Measurements from ENCODE around the gene SGPP2.

SGPP2 gene

DNA sequence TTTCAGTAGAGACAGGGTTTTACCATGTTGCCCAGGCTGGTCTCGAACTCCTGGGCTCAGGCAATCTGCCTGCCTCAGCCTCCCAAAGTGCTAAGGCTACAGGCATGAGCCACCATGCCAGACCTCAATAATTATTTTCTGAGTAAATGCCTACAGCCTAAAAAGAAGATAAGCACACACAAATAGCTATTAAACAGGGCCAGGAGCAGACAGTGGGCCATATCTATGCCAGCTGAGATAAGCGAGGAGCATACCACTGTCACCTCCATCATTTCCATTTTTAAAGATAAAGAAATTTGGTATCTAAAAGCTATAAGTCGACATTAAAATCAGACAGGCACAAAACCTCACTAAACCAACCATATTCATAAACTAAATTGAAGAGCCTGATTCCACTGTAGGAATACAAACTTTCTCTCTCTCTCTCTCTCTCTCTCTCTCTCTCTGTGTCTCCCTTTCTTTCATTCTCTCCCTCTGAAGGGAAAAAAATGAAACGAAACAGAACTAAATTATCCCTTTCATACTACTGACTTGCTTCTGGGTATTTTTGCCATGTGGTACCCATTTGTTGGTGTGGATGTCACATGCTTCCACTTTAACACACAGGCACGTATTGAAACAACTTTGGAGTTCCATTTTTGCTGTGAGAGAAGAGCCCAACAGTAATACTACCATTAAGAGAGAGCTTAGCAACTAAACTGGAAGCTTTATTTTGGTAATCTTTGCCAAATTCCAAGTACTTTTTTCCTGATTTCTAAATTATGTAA, 180.6 kb downstream of the SGPP2 start:
- H3K27me3 ChIP-seq (replicated peaks; ENCODE audit: insufficient read depth, low read length) = no peaks in the 10 kb centered on the region
- H3K4me2 ChIP-seq (ENCODE audit: low read depth, low read length) = no peak overlapping the region
- peaks cover 6% of the 10 kb centered on the region; the same call in 1 of the 2 replicates for H3K36me3 ChIP-seq (replicated peaks; ENCODE audit: insufficient read depth, low read length)
- no peaks in the 10 kb centered on the region for H3K9me3 ChIP-seq (replicated peaks; ENCODE audit: insufficient read depth, low read length)
- no peaks in the 10 kb centered on the region for H4K20me1 ChIP-seq (ENCODE audit: insufficient read depth, low read length)
- H3F3A ChIP-seq (ENCODE audit: insufficient read depth, low read length) = no peaks in the 10 kb centered on the region
- no peak for DNase-seq
- H3K27ac ChIP-seq (ENCODE audit: low read length) = no peak overlapping the region
- H3K9ac ChIP-seq (ENCODE audit: low read length) = no peak overlapping the region
- no peaks in the 10 kb centered on the region for H3K9me2 ChIP-seq (replicated peaks; ENCODE audit: insufficient read depth, low read length)
- no peak overlapping the region for H3K4me3 ChIP-seq (ENCODE audit: low read length)
- no peaks in the 10 kb centered on the region for H3K4me1 ChIP-seq (ENCODE audit: low read length)
- no peak for TF ChIP-seq EZH2phosphoT487 (IDR thresholded peaks at IDR 0.05; ENCODE audit: low read length)
- H2AFZ ChIP-seq (ENCODE audit: low read length) = no peak overlapping the region
- peaks cover 46% of the 10 kb centered on the region for H3K79me2 ChIP-seq (ENCODE audit: low read length)

DNA sequence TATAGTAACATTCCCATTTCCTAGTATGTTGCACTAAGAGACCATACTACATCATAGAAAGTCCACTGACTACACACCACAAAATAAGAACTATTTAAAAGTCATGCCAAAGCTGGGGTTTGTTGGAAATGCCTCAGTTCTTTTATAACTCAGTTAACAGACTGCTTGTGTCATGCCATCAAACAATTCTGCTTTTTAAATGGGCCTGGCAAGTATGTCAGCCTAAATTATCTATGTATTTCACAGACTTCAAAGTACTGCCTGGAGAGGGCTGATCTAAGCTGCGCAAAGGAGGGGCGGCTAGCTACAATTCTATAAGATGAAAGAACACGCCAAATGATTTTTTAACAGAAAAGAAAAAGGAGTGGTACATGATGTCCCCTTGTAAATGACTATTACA, 182.0 kb downstream of the SGPP2 start:
- Histone ChIP-seq H3K9me3 (replicated peaks; ENCODE audit: insufficient read depth, low read length) (no peaks in the 10 kb centered on the region), H3K9me2 (replicated peaks; ENCODE audit: insufficient read depth, low read length) (no peaks in the 10 kb centered on the region), H4K20me1 (ENCODE audit: insufficient read depth, low read length) (no peaks in the 10 kb centered on the region), H3K9ac (ENCODE audit: low read length) (no peak overlapping the region), H3K27ac (ENCODE audit: low read length) (no peak overlapping the region), H3K4me1 (ENCODE audit: low read length) (no peaks in the 10 kb centered on the region), H2AFZ (ENCODE audit: low read length) (no peak overlapping the region), H3F3A (ENCODE audit: insufficient read depth, low read length) (no peaks in the 10 kb centered on the region), H3K79me2 (ENCODE audit: low read length) (peaks cover 50% of the 10 kb centered on the region), H3K4me2 (ENCODE audit: low read depth, low read length) (no peak overlapping the region), H3K4me3 (ENCODE audit: low read length) (no peak overlapping the region), H3K36me3 (replicated peaks; ENCODE audit: insufficient read depth, low read length) (peaks cover 6% of the 10 kb centered on the region; the same call in 1 of the 2 replicates), H3K27me3 (replicated peaks; ENCODE audit: insufficient read depth, low read length) (no peaks in the 10 kb centered on the region)
- DNase-seq = no peak
- no peak for TF ChIP-seq EZH2phosphoT487 (IDR thresholded peaks at IDR 0.05; ENCODE audit: low read length)
- no peak for TF ChIP-seq EZH2 (optimal IDR thresholded peaks at IDR 0.05; ENCODE audit: low read depth, low read length)
- TF ChIP-seq, protein P1, sequence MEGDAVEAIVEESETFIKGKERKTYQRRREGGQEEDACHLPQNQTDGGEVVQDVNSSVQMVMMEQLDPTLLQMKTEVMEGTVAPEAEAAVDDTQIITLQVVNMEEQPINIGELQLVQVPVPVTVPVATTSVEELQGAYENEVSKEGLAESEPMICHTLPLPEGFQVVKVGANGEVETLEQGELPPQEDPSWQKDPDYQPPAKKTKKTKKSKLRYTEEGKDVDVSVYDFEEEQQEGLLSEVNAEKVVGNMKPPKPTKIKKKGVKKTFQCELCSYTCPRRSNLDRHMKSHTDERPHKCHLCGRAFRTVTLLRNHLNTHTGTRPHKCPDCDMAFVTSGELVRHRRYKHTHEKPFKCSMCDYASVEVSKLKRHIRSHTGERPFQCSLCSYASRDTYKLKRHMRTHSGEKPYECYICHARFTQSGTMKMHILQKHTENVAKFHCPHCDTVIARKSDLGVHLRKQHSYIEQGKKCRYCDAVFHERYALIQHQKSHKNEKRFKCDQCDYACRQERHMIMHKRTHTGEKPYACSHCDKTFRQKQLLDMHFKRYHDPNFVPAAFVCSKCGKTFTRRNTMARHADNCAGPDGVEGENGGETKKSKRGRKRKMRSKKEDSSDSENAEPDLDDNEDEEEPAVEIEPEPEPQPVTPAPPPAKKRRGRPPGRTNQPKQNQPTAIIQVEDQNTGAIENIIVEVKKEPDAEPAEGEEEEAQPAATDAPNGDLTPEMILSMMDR (IDR thresholded peaks at IDR 0.05; ENCODE audit: low read length) = no peak

DNA sequence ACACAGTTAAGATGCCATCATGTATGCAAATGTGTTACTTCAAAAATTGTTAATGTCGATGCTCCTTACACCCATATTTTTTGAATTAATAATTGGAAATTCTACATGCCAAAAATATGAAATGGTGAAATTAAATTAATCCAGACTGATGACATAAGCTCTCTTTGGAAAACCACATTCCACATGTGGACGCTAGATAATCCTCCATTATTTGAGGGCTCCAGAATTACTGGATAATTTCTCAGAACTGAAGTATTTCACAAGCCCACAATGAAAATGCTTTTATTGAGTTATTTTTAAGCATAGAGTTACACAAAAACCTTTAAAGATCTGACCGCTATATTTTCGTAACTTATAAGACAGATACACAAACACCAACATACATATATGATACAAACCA, 183.7 kb downstream of the SGPP2 start:
- H3K9me2 ChIP-seq (replicated peaks; ENCODE audit: insufficient read depth, low read length) = no peaks in the 10 kb centered on the region
- no peaks in the 10 kb centered on the region for H3K27me3 ChIP-seq (replicated peaks; ENCODE audit: insufficient read depth, low read length)
- no peak overlapping the region for H2AFZ ChIP-seq (ENCODE audit: low read length)
- TF ChIP-seq, protein P1 (IDR thresholded peaks at IDR 0.05; ENCODE audit: low read length) = no peak
- TF ChIP-seq EZH2phosphoT487 (IDR thresholded peaks at IDR 0.05; ENCODE audit: low read length) (no peak), EZH2 (optimal IDR thresholded peaks at IDR 0.05; ENCODE audit: low read depth, low read length) (no peak)
- H3K4me3 ChIP-seq (ENCODE audit: low read length) = no peak overlapping the region
- peaks cover 57% of the 10 kb centered on the region for H3K79me2 ChIP-seq (ENCODE audit: low read length)
- no peaks in the 10 kb centered on the region for H3K9me3 ChIP-seq (replicated peaks; ENCODE audit: insufficient read depth, low read length)
- H3K27ac ChIP-seq (ENCODE audit: low read length) = no peak overlapping the region
- H3F3A ChIP-seq (ENCODE audit: insufficient read depth, low read length) = no peaks in the 10 kb centered on the region
- peaks cover 9% of the 10 kb centered on the region; the same call in 1 of the 2 replicates for H3K36me3 ChIP-seq (replicated peaks; ENCODE audit: insufficient read depth, low read length)
- H4K20me1 ChIP-seq (ENCODE audit: insufficient read depth, low read length) = no peaks in the 10 kb centered on the region
- H3K9ac ChIP-seq (ENCODE audit: low read length) = no peak overlapping the region
- no peaks in the 10 kb centered on the region for H3K4me1 ChIP-seq (ENCODE audit: low read length)
- no peak for DNase-seq
- no peak overlapping the region for H3K4me2 ChIP-seq (ENCODE audit: low read depth, low read length)

DNA sequence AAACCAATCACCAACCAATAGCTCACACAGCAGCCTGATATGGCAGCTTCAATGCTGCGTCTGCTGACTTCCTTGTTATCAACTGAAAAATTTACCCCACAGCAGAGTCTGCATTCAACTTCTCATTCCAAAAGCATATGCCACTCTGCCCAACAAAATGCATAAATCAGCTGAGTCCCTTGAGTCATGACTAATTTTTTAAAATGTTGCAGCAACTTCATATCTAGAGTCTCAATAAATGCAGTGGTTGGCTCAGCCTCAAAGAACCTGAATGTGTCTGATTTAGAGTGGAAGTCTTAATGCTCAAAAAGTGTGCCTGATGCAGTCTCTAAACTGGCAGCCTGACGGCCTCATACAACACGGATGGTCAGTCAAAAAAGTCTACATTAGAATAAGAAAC, 185.0 kb downstream of the SGPP2 start:
- no peak overlapping the region for H3K27ac ChIP-seq (ENCODE audit: low read length)
- H2AFZ ChIP-seq (ENCODE audit: low read length) = no peak overlapping the region
- no peak overlapping the region for H3K4me3 ChIP-seq (ENCODE audit: low read length)
- peaks cover 2% of the 10 kb centered on the region; the same call in 1 of the 2 replicates for H3F3A ChIP-seq (ENCODE audit: insufficient read depth, low read length)
- peaks cover 9% of the 10 kb centered on the region; the same call in 1 of the 2 replicates for H3K36me3 ChIP-seq (replicated peaks; ENCODE audit: insufficient read depth, low read length)
- no peak overlapping the region for H3K4me2 ChIP-seq (ENCODE audit: low read depth, low read length)
- no peaks in the 10 kb centered on the region for H3K27me3 ChIP-seq (replicated peaks; ENCODE audit: insufficient read depth, low read length)
- no peak for DNase-seq
- no peak overlapping the region for H3K9ac ChIP-seq (ENCODE audit: low read length)
- no peaks in the 10 kb centered on the region for H3K4me1 ChIP-seq (ENCODE audit: low read length)
- no peaks in the 10 kb centered on the region for H3K9me3 ChIP-seq (replicated peaks; ENCODE audit: insufficient read depth, low read length)
- no peaks in the 10 kb centered on the region for H3K9me2 ChIP-seq (replicated peaks; ENCODE audit: insufficient read depth, low read length)
- H3K79me2 ChIP-seq (ENCODE audit: low read length) = peaks cover 53% of the 10 kb centered on the region
- TF ChIP-seq EZH2 (optimal IDR thresholded peaks at IDR 0.05; ENCODE audit: low read depth, low read length) = no peak
- TF ChIP-seq, protein P1 (IDR thresholded peaks at IDR 0.05; ENCODE audit: low read length) = no peak
- no peak for TF ChIP-seq EZH2phosphoT487 (IDR thresholded peaks at IDR 0.05; ENCODE audit: low read length)
- no peaks in the 10 kb centered on the region for H4K20me1 ChIP-seq (ENCODE audit: insufficient read depth, low read length)
